GM11168 (cell line): ENCODE data around the gene FGD2.
"Not testable (repeated sequence)": the region's sequence is repeated elsewhere in the genome, so short reads cannot be mapped to it uniquely, and the experiment has no call there.

Experiments used
- in situ Hi-C: fragments of 300-500 bp; cut with MboI; formaldehyde crosslinking; loops from one replicate; pipeline ENCODE4 v1.12.0; 2022; ENCODE audit warnings: low sequenced_read_pairs; ENCODE audit not compliant: unreplicated experiment

Gene FGD2

DNA sequence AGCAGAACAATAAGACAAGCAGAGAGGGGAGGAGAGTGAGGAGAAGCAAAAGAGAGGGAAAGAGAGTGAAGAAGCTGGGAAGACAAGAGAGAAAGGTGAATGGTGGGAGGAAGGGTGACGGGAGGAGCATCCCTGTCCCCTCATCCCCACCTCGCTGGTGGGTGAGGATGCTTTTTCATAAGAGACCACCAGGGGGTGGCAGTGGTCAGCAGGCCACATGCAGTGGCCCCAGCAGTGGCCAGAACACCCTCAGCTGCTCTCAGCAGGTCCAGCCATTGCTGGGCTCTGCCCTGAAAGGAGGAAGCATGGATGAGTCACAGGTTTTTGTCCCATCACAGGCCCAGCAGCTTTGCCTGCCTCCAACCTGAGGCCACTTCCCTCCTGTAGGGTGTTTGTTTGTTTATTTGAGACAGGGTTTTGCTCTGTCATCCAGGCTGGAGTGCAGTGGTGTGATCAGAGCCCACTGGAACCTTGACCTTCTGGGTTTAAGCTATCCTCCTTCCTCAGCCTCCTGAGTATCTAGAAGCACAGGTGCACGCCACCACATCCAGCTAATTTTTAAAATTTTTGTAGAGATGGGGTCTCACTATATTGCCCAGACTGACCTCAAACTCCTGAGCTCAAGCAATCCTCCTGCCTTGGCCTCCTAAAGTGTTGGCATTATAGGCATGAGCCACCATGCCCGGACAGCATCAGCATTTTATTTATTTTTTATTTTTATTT lies 24.0 kb downstream of the FGD2 start:
- in situ Hi-C loops, result no loop called here

DNA sequence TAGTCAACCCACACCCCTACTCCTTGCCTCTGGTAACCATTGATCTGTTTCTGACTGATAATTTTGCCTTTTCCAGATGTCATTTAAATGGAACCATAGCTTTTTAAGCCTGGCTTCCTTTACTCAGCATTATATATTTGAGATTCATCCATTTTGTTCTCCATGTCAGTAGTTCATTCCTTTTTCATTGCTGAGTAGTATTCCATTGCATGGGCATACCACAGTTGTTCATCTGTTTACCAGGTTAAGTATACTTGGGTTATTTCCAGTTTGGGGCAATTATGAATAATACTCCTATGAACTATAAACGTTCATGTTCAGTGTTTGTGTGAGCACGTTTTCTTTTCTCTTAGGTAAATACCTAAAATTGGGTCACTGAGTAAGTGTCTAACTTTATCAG lies 25.1 kb downstream of the FGD2 start:
- in situ Hi-C loops, result no loop called here

- in situ Hi-C loops, result no loop called here
Observed at GRCh38 chr6:37032239-37032638, 26.8 kb downstream of the FGD2 start.

DNA sequence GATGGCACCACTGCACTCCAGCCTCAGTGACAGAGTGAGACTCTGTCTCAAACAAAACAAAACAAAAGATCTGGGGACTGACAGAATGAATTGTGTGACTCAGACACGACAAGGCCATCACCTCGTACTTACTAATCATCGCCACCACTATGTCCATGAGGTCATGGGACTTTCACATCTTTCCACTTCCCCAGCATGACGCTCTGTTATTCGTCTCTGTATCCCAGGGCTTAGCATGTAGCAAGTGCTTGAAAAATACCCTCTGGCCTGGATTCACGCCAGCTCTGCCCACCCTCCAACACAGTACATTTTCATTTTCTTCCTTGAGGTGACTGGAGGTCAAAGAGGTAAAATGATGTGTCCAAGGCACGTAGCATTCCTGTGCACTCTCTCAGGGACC lies 27.8 kb downstream of the FGD2 start:
- in situ Hi-C loops, result no loop called here

DNA sequence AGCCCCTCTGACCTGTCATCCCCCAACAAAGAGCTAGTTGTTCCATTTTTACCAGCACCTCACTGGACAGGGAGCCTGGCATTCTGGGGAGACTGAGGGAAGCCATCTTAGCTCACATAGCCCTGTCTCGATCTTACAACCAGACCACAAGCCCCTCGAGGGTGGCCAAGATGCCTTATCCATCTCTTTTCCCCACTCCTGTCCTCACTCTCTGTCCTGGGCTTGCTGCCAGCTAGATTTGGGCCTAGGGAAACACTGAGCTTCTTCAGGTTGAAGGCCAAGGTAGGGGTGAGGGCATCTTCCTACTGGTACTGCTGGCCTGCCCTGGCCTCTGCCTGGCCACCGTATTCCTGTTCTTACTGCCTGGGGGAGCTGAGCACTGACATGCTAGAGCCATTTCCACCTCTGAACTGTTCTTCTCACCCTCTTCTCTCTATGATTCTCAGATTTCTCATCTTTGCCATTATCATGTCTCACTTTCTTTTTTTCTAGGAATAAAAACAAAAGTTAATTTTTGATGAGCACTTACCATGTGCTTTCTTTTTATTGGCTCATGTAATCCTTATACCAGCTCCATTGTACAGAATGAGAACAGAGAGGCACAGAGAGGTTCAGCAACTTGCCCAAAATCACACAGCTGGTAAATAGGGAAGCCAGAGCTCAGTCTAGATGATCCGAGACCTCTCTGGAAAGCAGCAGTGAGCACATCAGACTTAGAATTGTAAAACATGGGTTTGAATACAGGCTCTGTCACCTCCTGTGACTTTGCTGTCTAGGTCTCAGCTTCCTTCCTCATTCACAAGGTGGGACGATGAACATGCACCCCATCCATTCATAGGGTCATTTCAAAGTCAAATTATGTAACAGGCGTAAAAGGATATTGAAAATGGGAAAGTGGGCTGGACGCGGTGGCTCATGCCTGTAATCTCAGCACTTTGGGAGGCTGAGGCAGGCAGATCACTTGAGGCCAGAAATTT lies 28.7 kb downstream of the FGD2 start:
- in situ Hi-C loops, result no loop called here

- in situ Hi-C loops, result no loop called here
Observed at GRCh38 chr6:37036146-37036545, 30.7 kb downstream of the FGD2 start.

- in situ Hi-C loops, result no loop called here
Observed at GRCh38 chr6:37038292-37039198, 33.1 kb downstream of the FGD2 start.

DNA sequence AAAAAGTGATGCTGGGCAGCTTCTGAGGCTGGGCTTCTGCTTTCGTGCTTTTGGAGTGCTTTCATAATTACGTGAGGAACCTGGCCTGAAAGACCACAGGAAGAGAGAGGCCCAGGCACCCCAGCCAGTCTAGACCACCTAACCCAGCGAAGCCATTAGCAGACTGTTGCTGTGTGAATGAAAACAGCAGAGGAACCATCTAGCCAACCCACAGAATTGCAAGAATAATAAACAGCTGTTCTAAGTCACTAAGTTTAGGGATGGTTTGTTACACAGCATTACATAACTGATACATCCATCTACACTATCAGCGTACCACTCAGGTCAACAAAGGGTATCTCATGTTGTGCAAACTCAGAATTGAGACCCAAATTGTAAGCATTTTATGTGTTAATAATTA lies 34.5 kb downstream of the FGD2 start:
- in situ Hi-C loops, result no loop called here

DNA sequence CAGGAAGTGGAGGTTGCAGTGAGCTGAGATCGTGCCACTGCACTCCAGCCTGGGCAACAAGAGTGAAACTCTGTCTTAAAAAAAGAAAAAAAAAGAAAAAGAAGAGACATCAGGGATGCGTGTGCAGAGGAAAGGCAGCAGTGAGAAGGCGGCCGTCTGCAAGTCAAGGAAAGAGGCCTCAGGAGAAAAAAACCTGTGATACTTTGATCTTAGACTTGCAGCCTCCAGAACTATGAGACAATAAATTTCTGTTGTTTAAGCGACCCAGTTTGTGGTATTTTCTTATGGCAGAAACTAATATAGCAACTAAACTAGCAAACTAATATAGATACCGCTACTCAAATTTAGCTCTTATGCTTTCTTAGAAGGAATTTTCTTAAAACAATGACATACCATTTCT lies 36.1 kb downstream of the FGD2 start:
- in situ Hi-C loops, result no loop called here

DNA sequence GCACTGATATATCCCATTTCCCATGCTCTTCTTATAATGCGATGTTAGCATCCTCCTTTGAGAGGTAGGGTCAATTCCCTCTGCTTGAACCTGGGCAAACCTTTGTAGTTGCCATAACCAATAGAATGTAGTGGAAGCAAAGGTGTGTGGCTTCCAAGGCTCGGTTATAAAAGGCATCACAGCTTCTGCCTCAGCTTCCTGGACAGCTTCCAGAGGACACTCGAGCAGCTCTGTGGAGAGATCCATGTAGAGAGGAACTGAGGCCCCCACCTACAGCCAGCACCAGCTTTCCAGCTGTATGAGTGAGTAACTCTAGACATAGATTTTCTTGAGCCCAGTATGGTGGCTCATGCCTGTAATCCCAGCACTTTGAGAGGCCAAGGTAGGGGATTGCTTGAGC lies 36.7 kb downstream of the FGD2 start:
- in situ Hi-C loops, result no loop called here

DNA sequence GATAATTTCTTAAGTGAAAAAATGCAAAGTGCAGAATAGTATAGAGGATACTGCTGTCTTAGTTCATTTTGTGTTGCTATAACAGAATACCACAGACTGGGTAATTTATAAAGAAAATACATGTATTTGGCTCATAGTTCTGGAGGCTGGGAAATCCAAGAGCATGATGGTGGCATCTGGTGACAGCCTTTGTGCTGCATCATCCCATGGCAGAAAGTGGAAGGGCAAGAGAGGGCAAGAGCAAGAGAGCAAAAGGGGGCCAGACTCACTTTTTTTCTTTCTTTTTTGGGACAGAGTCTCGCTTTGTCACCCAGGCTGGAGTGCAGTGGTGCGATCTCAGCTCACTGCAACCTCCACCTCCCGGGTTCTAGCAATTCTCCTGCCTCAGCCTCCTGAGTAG lies 37.6 kb downstream of the FGD2 start:
- in situ Hi-C loops, result not testable (repeated sequence)

- in situ Hi-C loops, result no loop called here
Observed at GRCh38 chr6:37047346-37047688, 41.9 kb downstream of the FGD2 start.

GRCh38 chr6:37047689-37048402 lies 42.4 kb downstream of the FGD2 start:
- in situ Hi-C loops, result no loop called here

GRCh38 chr6:37048403-37048850 lies 43.0 kb downstream of the FGD2 start:
- in situ Hi-C loops, result no loop called here

- in situ Hi-C loops, result no loop called here
Observed at GRCh38 chr6:37048851-37049757, 43.6 kb downstream of the FGD2 start.

DNA sequence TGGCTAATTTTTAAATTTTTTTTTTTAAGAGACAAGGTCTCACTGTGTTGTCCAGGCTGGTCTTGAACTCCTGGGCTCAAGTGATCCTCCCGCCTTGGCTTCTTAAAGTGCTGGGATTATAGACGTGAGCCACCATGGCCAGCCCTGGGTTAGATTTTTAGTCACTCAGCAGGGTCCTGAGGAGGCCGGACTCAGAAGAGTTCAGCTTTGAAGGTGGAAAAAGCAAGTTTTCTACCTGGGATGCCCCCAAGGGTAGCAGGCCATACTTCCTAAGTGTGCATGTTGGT lies 44.2 kb downstream of the FGD2 start:
- in situ Hi-C loops, result loop anchor here (5.0 kb wide), 1 partner anchor 123 kb away; the partner anchor contains the start of gene PIM1

DNA sequence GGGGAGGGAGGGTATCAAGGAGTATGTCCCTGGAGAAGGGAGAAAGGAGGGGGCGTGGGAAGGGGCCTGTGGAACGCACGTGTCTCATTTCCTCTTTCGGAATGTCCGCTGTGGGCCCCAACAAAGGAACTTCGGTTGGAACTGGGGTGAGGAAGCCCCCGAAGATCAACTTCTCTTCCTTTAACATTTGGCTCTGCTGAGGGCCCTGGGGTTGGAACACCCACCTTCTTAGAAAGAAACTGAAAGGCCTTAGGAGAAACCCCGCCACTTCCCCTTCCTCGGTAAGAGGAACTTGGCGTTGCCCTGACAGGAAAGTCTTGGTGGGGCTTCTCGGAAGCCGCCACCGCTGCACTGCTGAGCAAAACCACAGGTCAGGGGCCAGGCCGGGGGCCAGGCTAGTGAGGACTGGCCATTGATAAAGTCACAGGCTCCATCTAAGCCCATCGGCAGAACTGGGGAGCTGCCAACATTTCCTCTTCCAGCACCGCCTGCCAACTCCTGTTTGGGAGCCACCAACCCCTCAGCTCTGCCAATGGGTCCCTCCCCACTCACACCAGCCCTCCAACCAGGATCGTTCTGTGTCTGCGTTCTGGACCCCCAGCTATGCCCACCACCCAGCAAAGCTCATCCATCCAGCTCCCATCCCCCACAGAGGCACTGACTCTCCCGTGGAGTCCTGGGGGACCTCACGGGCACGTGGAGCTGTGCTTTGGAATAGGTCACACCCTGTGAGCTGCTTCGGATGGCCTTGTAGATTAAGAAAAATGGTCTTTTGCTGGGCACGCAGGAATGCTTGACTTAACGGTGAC lies 44.8 kb downstream of the FGD2 start:
- in situ Hi-C loops, result loop anchor here (5.0 kb wide), 1 partner anchor 122 kb away; the partner anchor contains the start of gene PIM1

GRCh38 chr6:37050854-37051137 lies 45.3 kb downstream of the FGD2 start:
- in situ Hi-C loops, result loop anchor here (5.0 kb wide), 1 partner anchor 122 kb away; the partner anchor contains the start of gene PIM1
